Osteoblast (primary cell): Measurements from ENCODE around the gene HAO2. TPM values are rescaled to one million over a fixed set of nuclear protein-coding genes. Genes with fewer than 3 reads are reported as not detected.
"Not testable (repeated sequence)": the region's sequence is repeated elsewhere in the genome, so short reads cannot be mapped to it uniquely, and the experiment has no call there.

Experiments
- DNase-seq: peaks from one replicate; pipeline ENCODE4 v3.0.0; 2011; ENCODE audit warnings: low spot score, mixed read lengths; ENCODE audit not compliant: insufficient read length; ENCODE audit errors: missing footprints
- H2AFZ ChIP-seq: 2 replicates; pipeline ENCODE4 v1.6.0; 2011; ENCODE audit warnings: mild to moderate bottlenecking, low read length
- H3K27ac ChIP-seq: 2 replicates; pipeline ENCODE4 v1.5.1; 2011; ENCODE audit warnings: mild to moderate bottlenecking, low read depth, low read length, moderate library complexity
- H3K27me3 ChIP-seq: 2 replicates; pipeline ENCODE4 v1.6.0; 2012; ENCODE audit warnings: mild to moderate bottlenecking, control low read depth, inconsistent platforms, low read length, moderate library complexity; ENCODE audit not compliant: insufficient read depth
- H3K36me3 ChIP-seq: 2 replicates; pipeline ENCODE4 v1.5.1; 2011; ENCODE audit warnings: mild to moderate bottlenecking, low read length, control low read depth, moderate library complexity; ENCODE audit not compliant: insufficient read depth
- H3K4me1 ChIP-seq: 2 replicates; pipeline ENCODE4 v1.5.1; 2011; ENCODE audit warnings: mild to moderate bottlenecking, low read length, control low read depth, moderate library complexity; ENCODE audit not compliant: insufficient read depth
- H3K4me2 ChIP-seq: 2 replicates; pipeline ENCODE4 v1.6.0; 2011; ENCODE audit warnings: mild to moderate bottlenecking, low read length; ENCODE audit not compliant: insufficient read depth
- H3K4me3 ChIP-seq: fragments of 200-600 bp; sonication (generic); 3 replicates; pipeline ENCODE4 v1.5.1; 2012; ENCODE audit warnings: mild to moderate bottlenecking, low read length, inconsistent platforms; ENCODE audit not compliant: insufficient read depth
- H3K79me2 ChIP-seq: 2 replicates; pipeline ENCODE4 v1.6.0; 2012; ENCODE audit warnings: mild to moderate bottlenecking, low read length, control low read depth, inconsistent platforms; ENCODE audit not compliant: insufficient read depth
- H3K9me3 ChIP-seq: 2 replicates; pipeline ENCODE4 v1.5.1; 2011; ENCODE audit warnings: low read depth, low read length, control low read depth
- H4K20me1 ChIP-seq: 2 replicates; pipeline ENCODE4 v1.6.0; 2012; ENCODE audit warnings: mild to moderate bottlenecking, low read length, control low read depth; ENCODE audit not compliant: insufficient read depth
- CTCF ChIP-seq: IDR thresholded peaks from 2 replicates; pipeline ENCODE4 v1.5.1; 2011; ENCODE audit warnings: mild to moderate bottlenecking, low read depth, low read length, moderate library complexity; ENCODE audit errors: extremely low read depth
- total RNA-seq: library from RNA; depleted of rRNA; stranded (reverse); fragments of >200 nt; gene quantifications from 2 replicates; pipeline ENCODE4 v1.2.3, GENCODE V29; 2012

Gene HAO2
- total RNA-seq, 1 donor, result not detected

- Histone ChIP-seq H3K79me2 (no peaks in the 10 kb centered on the region), H3K4me1 (peaks cover 4% of the 10 kb centered on the region), H3K4me3 (no peak overlapping the region), H2AFZ (no peak overlapping the region), H3K27ac (no peak overlapping the region), H3K27me3 (peaks cover 35% of the 10 kb centered on the region), H3K9me3 (no peaks in the 10 kb centered on the region), H4K20me1 (no peaks in the 10 kb centered on the region), H3K36me3 (no peaks in the 10 kb centered on the region), H3K4me2 (no peak overlapping the region)
- no peak for DNase-seq
- TF ChIP-seq CTCF, result no peak
Measured at GRCh38 chr1:119373465-119373864, 4.9 kb downstream of the HAO2 start.

GRCh38 chr1:119374208-119374874 is 5.8 kb downstream of the HAO2 start:
- Histone ChIP-seq H4K20me1 (no peaks in the 10 kb centered on the region), H3K36me3 (no peaks in the 10 kb centered on the region), H3K4me1 (peaks cover 4% of the 10 kb centered on the region), H3K27ac (no peak overlapping the region), H2AFZ (no peak overlapping the region), H3K79me2 (no peaks in the 10 kb centered on the region), H3K9me3 (no peaks in the 10 kb centered on the region), H3K4me2 (no peak overlapping the region), H3K27me3 (peaks cover 27% of the 10 kb centered on the region), H3K4me3 (no peak overlapping the region)
- no peak for DNase-seq
- TF ChIP-seq CTCF, result no peak

- no peaks in the 10 kb centered on the region for H3K79me2 ChIP-seq
- peaks cover 22% of the 10 kb centered on the region for H3K27me3 ChIP-seq
- no peak overlapping the region for H3K4me2 ChIP-seq
- no peaks in the 10 kb centered on the region for H3K36me3 ChIP-seq
- H3K4me3 ChIP-seq, result no peak overlapping the region
- peaks cover 4% of the 10 kb centered on the region for H3K4me1 ChIP-seq
- no peak for TF ChIP-seq CTCF
- no peaks in the 10 kb centered on the region for H3K9me3 ChIP-seq
- no peak for DNase-seq
- H4K20me1 ChIP-seq, result no peaks in the 10 kb centered on the region
- H3K27ac ChIP-seq, result no peak overlapping the region
- H2AFZ ChIP-seq, result no peak overlapping the region
Measured at GRCh38 chr1:119375366-119375765, 6.8 kb downstream of the HAO2 start.

GRCh38 chr1:119376594-119376993 is 8.0 kb downstream of the HAO2 start:
- Histone ChIP-seq H3K27me3 (peaks cover 14% of the 10 kb centered on the region), H3K9me3 (no peaks in the 10 kb centered on the region), H3K79me2 (no peaks in the 10 kb centered on the region), H3K27ac (no peak overlapping the region), H4K20me1 (no peaks in the 10 kb centered on the region), H3K4me2 (no peak overlapping the region), H3K4me3 (no peak overlapping the region), H2AFZ (no peak overlapping the region), H3K4me1 (peaks cover 4% of the 10 kb centered on the region), H3K36me3 (no peaks in the 10 kb centered on the region)
- no peak for TF ChIP-seq CTCF
- no peak for DNase-seq

- H3K4me2 ChIP-seq, DNase-seq, H2AFZ ChIP-seq, H3K79me2 ChIP-seq, H4K20me1 ChIP-seq, H3K4me3 ChIP-seq, H3K36me3 ChIP-seq, H3K27ac ChIP-seq, H3K4me1 ChIP-seq, H3K9me3 ChIP-seq: not testable (repeated sequence)
- peaks cover 12% of the 10 kb centered on the region for H3K27me3 ChIP-seq
Measured at GRCh38 chr1:119377594-119377993, 9.0 kb downstream of the HAO2 start.
